Left renal pelvis (tissue), 4 donors: Measurements from ENCODE around the gene TCL1B. TPM values are rescaled to one million over a fixed set of nuclear protein-coding genes. Genes with fewer than 3 reads are reported as not detected.
"Not testable (repeated sequence)": the region's sequence is repeated elsewhere in the genome, so short reads cannot be mapped to it uniquely, and the experiment has no call there.

Source experiments
- DNase-seq, 4 donors: peaks; one replicate each; pipeline ENCODE4 v3.0.0-alpha.2; 2013; ENCODE audit warnings: low read depth in 4 of 4, low spot score in 3 of 4
- polyA plus RNA-seq, 4 donors: library from polyadenylated mRNA; unstranded; fragments of 120-200 nt; gene quantifications; one replicate each; pipeline ENCODE4 v1.2.1, GENCODE V29; 2013; ENCODE audit not compliant: insufficient read length in 4 of 4

TCL1B gene
- polyA plus RNA-seq, 4 donors, result 0.20 to 1.0 (median 0.38) TPM; not detected in 1

GRCh38 chr14:95665530-95665929, 20.7 kb upstream of the TCL1B start:
- not testable (repeated sequence) for DNase-seq

GRCh38 chr14:95666450-95666849, 19.8 kb upstream of the TCL1B start:
- DNase-seq, result no peak

DNA sequence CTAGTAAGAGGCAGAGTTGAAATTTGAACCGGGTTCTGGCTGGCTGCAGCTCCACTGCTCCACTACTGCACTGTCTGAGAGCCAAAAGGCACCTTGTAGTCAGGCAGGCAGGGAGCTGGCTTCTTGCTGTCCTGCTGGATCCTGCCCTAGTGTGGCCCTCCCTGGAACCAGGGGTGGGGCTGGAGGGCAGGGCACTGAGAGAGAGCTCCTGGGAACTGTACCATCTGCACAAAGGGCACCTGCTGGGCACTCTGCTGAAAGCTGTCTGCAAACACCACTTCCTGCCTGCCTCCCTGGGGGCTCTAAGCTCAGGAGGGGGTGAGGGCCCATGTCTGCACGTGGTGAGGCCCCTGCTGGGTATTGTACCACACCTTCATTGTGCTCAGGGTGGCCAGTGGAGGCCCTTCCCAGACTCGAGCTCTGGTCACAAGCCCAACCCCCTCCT, 19.0 kb upstream of the TCL1B start:
- no peak for DNase-seq

DNA sequence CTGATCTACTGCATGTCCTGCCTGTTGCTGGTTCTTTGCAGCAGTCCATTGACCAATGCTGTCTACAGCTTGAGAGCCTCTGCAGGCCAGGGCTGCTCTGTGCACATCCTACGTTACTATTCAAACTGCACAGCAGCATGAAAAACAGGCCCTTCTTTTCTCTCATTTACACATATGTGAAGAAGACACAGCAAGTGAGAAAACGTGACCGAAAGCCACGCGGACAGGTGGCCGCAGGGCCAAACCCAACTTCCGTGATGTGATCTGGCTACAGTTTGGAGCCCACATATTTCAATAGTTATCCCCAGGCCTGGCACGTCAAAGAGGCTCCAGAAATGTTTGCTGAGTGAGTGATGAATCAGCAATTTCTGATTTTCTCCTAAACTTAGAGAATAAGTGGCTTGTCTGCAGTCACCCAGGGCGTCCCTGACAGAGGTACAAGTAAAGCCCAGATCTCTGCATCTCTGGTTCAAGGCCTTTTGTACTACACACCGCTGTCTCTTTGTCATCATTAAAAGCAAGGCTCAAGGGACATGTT, 17.9 kb upstream of the TCL1B start:
- DNase-seq, result no peak

GRCh38 chr14:95674613-95675012, 11.6 kb upstream of the TCL1B start:
- DNase-seq, result no peak

- DNase-seq, result no peak
Observed at GRCh38 chr14:95675486-95675885, 10.7 kb upstream of the TCL1B start.

DNA sequence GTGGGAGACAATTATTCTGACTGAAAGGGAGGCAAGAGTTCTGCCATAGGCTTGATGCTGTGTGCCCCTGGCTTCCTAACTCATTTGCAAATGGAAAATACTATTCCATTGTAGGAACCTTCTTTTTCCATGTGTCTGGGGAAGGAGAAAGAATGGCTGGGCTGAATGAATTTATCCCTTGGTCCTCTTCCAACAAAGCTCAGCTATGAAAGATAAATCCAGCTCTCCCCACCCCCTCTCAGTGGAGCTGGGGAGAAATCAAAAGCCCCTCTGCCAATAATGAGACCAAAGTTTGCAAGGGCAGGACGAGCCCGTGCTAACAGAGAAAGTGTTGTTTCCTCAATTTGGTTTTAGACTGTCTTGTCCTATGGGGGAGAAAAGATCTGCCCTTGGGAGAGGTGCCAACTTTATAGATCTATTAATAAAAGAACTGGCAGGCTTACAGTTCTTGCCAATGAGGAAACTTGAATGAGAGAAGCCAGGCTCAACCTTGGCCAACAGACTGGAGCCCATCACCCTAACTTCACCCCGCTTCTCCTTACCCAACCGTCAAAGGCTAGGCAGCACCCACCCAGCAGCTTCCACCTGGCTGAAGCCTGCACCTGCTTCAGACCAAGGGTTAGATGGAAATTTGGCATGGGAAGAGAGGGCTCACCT, 8.9 kb upstream of the TCL1B start:
- no peak for DNase-seq

GRCh38 chr14:95679148-95679815, 6.9 kb upstream of the TCL1B start:
- no peak for DNase-seq

DNA sequence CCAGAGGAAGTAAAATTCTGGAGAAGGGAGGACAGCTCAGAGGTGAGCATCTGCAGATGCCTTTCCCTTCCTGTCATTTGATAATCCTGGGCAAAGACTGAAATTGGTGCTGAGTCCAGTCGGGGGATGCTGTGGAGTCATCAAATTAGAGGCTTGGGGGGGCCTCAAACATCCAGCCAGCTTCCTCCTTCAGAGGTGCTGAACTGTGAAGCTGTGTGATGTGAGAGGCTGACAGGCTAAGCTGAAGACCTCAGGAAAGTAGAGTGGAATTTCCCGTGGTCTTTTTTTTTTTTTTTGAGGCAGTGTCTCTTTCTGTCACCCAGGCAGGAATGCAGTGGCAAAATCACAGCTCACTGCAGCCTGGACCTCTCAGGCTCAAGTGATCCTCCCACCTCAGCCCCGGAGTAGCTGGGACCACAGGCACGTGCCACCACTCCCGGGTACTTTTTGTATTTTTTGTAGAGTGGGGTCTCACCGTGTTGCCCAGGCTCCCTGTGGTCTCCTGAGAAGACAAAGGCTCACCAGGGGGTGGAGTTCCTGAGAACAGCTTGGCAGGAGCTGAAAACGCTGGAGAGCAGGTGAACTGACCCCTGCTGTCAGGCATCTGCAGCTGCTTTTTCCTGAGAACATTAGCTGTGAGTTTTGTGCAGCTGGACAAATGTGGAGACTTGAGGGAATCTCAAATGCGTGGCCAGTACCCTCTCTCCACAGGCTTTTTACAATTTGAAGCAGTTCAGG, 6.1 kb upstream of the TCL1B start:
- DNase-seq, result no peak

- DNase-seq, result no peak
Observed at GRCh38 chr14:95681153-95681552, 5.1 kb upstream of the TCL1B start.

DNA sequence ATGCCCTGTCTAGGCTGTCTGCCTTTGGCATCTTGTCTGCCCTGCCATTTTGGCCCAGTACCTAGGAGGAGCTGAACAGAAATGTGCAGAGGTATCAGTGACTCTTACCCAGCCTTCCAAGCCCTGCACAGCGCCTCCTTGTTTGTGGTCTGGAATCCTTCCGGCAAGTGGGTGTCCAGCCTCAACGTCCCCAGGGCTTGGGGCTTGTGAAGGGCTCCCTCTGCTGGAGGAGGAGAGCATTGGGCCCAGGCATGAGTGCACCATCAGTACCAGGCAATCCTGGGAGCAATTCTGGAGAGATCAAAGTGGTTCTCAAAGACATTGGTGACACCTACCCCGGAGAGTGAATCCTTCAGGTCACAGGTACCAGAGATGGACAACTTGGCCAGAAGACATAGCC, 2.4 kb upstream of the TCL1B start:
- no peak for DNase-seq

DNA sequence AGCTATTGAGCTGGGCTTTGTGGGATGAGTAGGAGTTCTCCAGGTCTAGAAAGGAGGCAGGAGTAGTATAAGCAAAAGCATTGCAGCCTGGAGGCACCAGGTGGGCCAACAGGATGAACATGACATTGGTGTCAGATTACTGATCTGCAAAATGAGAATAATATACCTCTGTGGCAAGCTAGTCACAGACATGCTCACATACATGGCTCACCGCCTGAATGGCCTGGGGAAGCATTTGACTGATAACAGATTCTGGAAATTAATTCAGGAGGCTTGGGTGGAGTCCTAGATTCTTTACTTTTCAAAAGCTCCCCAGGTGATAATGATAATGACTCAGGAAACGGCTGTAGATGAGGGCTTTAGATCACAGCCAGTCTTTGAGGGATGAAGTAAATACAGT, 709 bp downstream of the TCL1B start:
- no peak for DNase-seq

DNA sequence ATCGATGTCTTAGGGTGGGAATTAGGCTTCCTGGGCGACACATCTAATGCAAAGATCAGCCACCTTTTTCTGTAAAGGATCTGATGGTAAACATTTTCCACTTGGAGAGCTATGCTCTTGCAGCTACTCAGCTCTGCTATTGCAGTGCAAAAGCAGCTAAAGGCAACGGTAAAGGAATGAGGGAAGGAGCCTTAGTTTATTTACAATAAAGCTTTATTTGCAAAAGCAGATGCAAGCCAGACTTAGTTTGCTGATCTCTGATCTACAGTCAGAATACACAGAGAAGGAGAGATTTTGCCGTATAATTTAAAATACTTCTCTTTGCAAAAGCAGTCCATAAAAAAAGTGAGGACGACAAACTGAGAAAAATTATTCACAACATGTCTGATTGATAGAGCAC, 3.2 kb downstream of the TCL1B start:
- DNase-seq, result no peak

DNA sequence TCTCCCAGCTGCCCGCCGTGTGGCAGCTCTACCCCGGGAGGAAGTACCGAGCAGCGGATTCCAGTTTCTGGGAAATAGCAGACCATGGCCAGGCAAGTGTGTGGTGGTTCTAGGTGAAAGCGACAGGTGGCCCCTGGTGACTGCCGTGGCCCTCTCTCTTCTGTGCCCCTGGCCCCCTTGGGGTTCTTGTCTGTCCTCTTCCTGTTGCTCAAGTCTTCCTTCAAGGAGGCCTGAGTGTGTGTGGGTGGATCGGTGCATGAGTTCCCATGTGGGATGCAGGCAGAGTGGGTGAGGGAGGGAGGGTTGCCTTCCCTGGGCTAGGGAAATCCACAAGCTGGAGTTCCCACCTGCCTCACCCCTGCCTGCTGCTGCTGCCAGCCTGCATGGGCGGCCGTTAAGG, 4.6 kb downstream of the TCL1B start:
- no peak for DNase-seq

GRCh38 chr14:95691591-95691990, 5.4 kb downstream of the TCL1B start:
- DNase-seq, result no peak

GRCh38 chr14:95692109-95692508, 5.9 kb downstream of the TCL1B start:
- DNase-seq, result no peak

DNA sequence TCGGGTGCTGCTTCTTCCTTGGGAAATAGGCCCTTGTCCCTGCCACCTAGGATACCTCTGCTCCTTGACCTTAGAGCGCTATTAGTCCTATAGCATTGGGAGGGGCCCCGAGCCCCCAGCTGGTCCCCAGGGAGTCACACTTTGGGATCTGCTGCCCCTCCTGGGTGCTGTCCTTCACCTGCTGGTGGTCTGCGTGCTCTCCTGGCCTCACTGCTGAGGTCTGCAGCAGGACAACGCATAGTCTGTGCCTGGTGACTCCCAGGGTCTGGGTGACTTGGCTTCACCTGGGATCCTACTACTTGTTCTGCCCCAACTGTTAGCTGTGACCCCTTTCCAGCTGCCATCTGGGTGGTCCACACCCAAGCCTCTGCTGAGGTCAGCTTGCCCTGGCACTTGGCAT, 8.8 kb downstream of the TCL1B start:
- DNase-seq, result no peak

DNA sequence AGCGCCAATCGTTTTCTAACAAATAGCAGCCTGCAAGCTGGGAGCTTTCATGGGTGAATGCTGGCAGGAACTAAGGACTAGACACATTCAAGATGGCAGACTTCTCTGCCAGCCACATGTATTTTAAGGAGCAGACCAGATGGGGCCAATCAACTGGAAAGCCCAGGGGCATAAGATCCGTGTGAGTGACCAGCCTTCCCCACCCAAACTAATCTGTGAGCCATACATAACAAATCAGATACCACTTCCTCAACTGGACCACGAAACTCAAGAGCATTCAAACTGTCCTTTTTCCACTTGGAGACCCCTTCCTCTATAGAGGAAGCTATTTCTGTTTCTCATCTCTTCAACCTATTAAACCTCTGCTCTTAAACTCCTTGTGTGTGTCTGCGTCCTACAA, 9.7 kb downstream of the TCL1B start:
- no peak for DNase-seq

- DNase-seq, result no peak
Observed at GRCh38 chr14:95696741-95697140, 10.5 kb downstream of the TCL1B start.

DNA sequence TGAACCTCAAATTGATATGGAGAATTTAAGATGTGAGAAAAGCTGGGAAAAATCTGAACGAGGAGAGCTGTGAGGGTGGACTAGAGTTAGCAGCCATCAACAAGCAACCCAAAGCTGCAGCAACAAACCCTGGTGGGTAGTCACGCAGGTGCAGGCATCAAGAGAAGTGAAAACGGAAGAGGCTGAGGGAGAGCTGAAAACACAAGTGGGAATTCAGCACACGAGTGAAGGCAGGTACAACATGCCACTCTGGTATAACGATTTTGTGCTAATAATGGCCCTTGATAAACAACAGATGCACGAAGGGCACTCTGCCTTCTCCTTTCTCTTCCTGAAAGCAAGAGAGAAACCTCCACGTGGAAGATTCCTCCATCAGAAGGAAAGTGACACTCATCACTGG, 11.5 kb downstream of the TCL1B start:
- DNase-seq, result no peak

DNA sequence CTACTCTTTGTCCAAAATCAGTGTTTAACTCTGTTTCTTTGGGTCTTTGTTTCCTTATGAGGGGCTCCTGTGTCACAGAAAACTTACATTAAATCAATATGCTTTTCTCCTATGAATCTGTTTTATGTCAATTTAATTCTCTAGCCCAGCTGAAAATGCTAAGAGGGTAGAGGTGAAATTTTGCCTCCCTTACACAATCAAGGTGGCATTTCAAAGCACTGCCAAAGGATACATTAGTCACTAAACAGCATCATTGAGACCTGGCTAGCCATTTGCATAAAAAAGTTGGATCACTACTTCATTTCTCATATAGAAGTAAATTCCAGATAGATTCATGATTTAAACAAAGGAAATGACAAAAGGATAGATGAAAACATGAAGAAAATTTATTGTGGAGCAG, 12.1 kb downstream of the TCL1B start:
- no peak for DNase-seq

DNA sequence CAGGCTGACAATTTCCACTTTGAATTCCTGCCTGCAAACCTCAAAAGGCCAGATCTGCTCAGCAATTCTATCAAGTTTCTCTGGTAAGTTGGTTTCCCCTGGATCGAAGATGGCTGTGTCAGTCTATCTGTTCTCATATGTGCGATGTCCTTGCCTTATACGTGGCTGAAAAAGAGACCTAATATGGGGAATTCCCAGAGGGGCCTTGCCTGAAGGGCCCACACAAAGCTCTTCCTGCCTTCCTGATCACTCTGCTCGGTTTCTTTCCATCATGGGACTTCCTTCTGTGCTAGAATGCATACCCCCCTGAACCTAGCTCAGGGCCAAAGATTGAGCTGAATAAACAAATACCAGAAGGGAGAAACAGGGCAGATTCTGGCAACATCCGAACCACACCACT, 13.2 kb downstream of the TCL1B start:
- no peak for DNase-seq
